Left lung (tissue), 10 donors: ENCODE measurements around the gene CCDC117. TPM values are rescaled to one million over a fixed set of nuclear protein-coding genes. Genes with fewer than 3 reads are reported as not detected.
A peak's percentile ranks its signal among the peaks of the same experiment; 100 is the strongest.
"Not testable (repeated sequence)": the region's sequence is repeated elsewhere in the genome, so short reads cannot be mapped to it uniquely, and the experiment has no call there.

ENCODE experiments used
- ATAC-seq: fragments of 200-7000 bp; cut with Tn5 transposase; one replicate; pipeline ENCODE4 v1.9.1; 2020; ENCODE audit warnings: moderate library complexity
- DNase-seq, 4 donors: peaks; one replicate each; pipeline ENCODE4 v3.0.0-alpha.2; 2013 to 2020
- H3K27ac ChIP-seq, 2 donors: fragments of 200-600 bp; sonication (generic) in 1 of 2; one replicate each; pipeline versions ENCODE4 v1.5.0 to v1.8.0; 2020 to 2021
- H3K27me3 ChIP-seq, 2 donors: fragments of 200-600 bp; sonication (generic) in 1 of 2; one replicate each; pipeline versions ENCODE4 v1.5.0 to v1.8.0; 2020 to 2021
- H3K36me3 ChIP-seq, 2 donors: fragments of 200-600 bp; sonication (generic) in 1 of 2; one replicate each; pipeline versions ENCODE4 v1.5.0 to v1.8.0; 2020 to 2021
- H3K4me1 ChIP-seq, 2 donors: fragments of 200-600 bp; one replicate each; pipeline ENCODE4 v1.8.0; 2021
- H3K4me3 ChIP-seq, 2 donors: fragments of 200-600 bp; sonication (generic) in 1 of 2; one replicate each; pipeline versions ENCODE4 v1.5.0 to v1.8.0; 2020 to 2021; ENCODE audit warnings: mild to moderate bottlenecking in 1 of 2
- H3K9me3 ChIP-seq, 2 donors: fragments of 200-600 bp; sonication (generic) in 1 of 2; one replicate each; pipeline versions ENCODE4 v1.5.0 to v1.8.0; 2020 to 2021
- intact Hi-C, 2 donors: fragments of 100-400 bp; cut with DNase I; formaldehyde crosslinking; loops; one replicate each; pipeline versions ENCODE4 v1.11.2 to v1.14.2; 2022
- polyA plus RNA-seq, 6 donors: library from polyadenylated mRNA; unstranded; fragments of 120-200 nt; gene quantifications; one replicate each; pipeline ENCODE4 v1.2.1, GENCODE V29; 2013; ENCODE audit not compliant: insufficient read length in 6 of 6
- total RNA-seq, 2 donors: library from RNA; stranded (reverse); fragmentation: NEBNext Ultra II Directional; extraction: Animal tissue kit (Norgen Biotek cat#: 25700); gene quantifications; one replicate each; pipeline ENCODE4 v1.2.1, GENCODE V29; 2021
- TF ChIP-seq, protein P1 (sequence below), 2 donors: fragments of 200-600 bp; sonication (generic) in 1 of 2; IDR thresholded peaks; one replicate each; pipeline versions ENCODE4 v1.5.0 to v1.8.0; 2021; ENCODE audit warnings: antibody characterized with exemption in 2 of 2
- donor health status: DM: no; HTN: yes; CAD: no.
- donor health status: DM: no; HTN: no; CAD: no.

Gene CCDC117
- total and polyA plus RNA-seq, 8 donors: 23.5 to 45.6 (median 34.4) TPM

DNA sequence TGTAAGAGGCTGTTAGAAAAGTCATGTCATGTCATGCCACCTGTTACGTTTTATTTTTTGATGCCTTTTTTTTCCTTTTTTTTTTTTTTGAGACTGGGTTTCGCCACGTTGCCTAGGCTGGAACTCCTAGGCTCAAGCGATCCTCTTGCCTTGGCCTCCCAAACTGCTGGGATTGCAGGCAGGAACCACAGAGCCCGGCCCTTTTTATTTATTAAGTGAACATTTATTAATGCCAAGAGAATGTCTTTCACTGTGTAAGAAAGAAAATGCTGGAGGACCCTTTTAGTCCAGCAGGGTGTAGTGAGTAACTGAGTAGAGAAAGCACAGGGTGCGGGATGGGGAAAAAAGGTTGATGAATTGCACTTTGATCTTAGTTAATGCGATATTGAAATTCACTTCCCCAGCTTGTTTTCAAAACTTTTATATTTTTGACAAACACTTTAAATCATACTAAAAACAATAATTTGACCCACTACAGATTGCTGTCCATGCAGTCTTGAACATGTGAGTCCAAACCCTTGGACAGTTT, 30.2 kb downstream of the CCDC117 start:
- intact Hi-C loops: no loop called here
- no peaks in the 10 kb centered on the region for H3K27me3 ChIP-seq
- ATAC-seq (no peak), DNase-seq (no peak)
- H3K36me3 ChIP-seq: peaks cover 0 to 13% of the 10 kb centered on the region in 2 donors
- H3K27ac ChIP-seq: peak overlapping the region; percentile 99
- peaks cover 17 to 49% of the 10 kb centered on the region in 2 donors for H3K4me1 ChIP-seq
- TF ChIP-seq, protein P1, sequence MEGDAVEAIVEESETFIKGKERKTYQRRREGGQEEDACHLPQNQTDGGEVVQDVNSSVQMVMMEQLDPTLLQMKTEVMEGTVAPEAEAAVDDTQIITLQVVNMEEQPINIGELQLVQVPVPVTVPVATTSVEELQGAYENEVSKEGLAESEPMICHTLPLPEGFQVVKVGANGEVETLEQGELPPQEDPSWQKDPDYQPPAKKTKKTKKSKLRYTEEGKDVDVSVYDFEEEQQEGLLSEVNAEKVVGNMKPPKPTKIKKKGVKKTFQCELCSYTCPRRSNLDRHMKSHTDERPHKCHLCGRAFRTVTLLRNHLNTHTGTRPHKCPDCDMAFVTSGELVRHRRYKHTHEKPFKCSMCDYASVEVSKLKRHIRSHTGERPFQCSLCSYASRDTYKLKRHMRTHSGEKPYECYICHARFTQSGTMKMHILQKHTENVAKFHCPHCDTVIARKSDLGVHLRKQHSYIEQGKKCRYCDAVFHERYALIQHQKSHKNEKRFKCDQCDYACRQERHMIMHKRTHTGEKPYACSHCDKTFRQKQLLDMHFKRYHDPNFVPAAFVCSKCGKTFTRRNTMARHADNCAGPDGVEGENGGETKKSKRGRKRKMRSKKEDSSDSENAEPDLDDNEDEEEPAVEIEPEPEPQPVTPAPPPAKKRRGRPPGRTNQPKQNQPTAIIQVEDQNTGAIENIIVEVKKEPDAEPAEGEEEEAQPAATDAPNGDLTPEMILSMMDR (IDR thresholded peaks at IDR 0.05): no peak
- H3K4me3 ChIP-seq: peak overlapping the region in 1 of 2 donors; percentile 92
- no peaks in the 10 kb centered on the region for H3K9me3 ChIP-seq

DNA sequence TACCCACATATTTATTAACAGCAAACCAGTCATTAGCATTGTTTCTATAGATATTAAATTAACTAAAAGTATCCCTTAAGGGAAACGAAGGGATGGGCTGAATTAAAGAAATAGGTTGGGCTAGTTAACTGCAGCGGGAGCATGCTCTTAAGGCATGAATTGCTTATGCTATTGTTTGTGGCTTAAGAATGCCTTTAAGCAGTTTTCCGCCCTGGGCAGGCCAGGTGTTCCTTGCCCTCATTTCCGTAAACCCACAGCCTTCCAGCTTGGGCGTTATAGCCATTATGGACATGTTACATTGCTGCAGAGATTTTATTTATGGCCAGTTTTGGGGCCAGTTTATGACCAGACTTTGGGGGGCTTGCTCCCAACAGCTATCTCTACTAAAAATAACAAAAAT, 32.9 kb downstream of the CCDC117 start:
- H3K27ac ChIP-seq, H3K4me3 ChIP-seq, H3K36me3 ChIP-seq, H3K9me3 ChIP-seq, intact Hi-C loops, ATAC-seq, DNase-seq, H3K27me3 ChIP-seq: not testable (repeated sequence)
- H3K4me1 ChIP-seq: peaks cover 9 to 63% of the 10 kb centered on the region in 2 donors

DNA sequence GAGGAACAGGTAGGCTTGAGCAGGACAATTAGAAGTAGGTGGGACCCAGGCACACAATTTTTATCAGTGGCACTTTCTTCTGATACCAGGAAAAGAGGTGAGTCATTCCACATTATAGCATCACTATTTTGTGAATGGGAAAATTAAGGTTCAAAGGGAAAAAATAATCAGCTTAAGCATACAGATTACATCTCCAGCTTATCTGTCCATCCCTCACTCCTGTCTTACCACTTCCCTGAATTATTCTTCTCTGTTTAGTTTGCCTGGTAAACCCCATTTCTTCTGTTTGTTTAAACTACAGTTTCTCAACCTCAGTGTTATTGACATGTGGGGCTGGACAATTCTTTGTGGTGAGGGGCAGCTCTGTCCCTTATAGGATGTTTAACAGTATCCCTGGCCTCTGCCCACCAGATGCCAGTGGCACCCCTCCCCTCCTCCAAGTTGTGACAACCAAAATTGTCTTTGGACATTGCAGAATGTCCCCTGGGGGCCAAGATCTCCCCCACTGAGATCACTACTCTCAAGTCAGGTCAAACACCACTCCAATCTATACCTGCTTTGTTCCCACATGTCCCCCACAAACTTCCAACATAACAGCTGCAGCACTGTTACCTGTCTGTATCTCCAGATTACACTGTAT, 36.3 kb downstream of the CCDC117 start:
- peak overlapping the region in 1 of 2 donors; percentile 87 for H3K27ac ChIP-seq
- intact Hi-C loops: no loop called here
- H3K27me3 ChIP-seq: no peaks in the 10 kb centered on the region
- H3K36me3 ChIP-seq: no peaks in the 10 kb centered on the region
- H3K4me3 ChIP-seq: no peak overlapping the region
- peaks cover 32 to 69% of the 10 kb centered on the region in 2 donors for H3K4me1 ChIP-seq
- TF ChIP-seq, protein P1 (IDR thresholded peaks at IDR 0.05): no peak
- no peaks in the 10 kb centered on the region for H3K9me3 ChIP-seq
- ATAC-seq (no peak), DNase-seq (no peak)

DNA sequence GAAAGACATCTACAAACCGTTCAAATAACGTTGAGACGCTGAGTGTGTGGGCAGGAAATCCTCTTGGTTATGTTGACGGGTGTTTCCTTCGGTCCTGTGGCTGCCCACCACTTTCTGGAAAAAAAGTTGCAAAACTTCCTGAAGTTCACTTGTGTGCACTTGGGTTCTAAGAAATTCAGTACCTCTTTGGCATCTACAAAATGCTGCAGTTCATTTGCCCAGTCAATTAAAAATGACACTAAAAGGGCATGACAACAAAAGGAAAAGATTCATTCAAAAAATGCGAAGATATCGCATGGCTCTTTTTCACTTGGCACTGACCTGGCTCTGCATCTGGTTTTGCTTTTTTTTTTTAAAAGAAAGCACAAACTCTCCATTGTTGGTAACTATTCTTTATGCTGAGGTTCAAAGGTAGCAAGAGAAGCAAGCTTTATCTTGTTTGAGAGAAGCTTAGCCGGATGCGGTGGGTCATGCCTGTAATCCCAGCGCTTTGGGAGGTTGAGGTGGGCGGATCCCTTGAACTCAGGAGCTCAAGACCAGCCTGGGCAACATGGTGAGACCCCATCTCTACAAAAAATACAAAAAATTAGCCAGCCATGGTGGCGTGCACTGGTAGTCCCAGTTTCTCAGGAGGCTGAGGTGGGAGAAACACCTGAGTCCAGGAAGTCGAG, 38.5 kb downstream of the CCDC117 start:
- H3K4me3 ChIP-seq: peak overlapping the region in 1 of 2 donors; percentile 5

DNA sequence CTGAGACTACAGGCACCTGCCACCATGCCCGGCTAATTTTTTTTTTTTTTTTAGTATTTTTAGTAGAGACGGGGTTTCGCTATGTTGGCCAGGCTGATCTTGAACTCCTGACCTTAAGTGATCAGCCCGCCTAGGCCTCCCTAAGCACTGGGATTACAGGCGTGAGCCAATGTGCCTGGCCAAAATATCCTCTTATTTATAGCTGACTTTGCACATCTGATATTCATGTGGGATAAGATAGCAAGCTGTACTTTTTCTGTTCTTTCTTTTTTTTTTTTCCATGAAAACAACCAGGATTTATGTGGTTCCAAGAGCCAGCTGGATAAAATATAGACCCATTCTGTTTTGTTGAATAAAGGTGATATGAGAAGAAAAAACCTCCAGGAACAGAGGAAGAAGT, 40.0 kb downstream of the CCDC117 start:
- DNase-seq: no peak
- Histone ChIP-seq H3K27ac (peak overlapping the region; percentile 78 to 87), H3K27me3 (no peaks in the 10 kb centered on the region), H3K9me3 (no peaks in the 10 kb centered on the region), H3K4me3 (no peak overlapping the region), H3K4me1 (peaks cover 41 to 84% of the 10 kb centered on the region in 2 donors), H3K36me3 (no peaks in the 10 kb centered on the region)
- TF ChIP-seq, protein P1 (IDR thresholded peaks at IDR 0.05): no peak
- intact Hi-C loops: no loop called here
- no peak for ATAC-seq

More for the DNA sequence above, 38.5 kb downstream of the CCDC117 start:
- peaks cover 41 to 89% of the 10 kb centered on the region in 2 donors for H3K4me1 ChIP-seq
- no peaks in the 10 kb centered on the region for H3K9me3 ChIP-seq
- DNase-seq (no peak), ATAC-seq (peak; percentile 14)
- intact Hi-C loops: no loop called here
- peak overlapping the region; percentile 77 to 87 for H3K27ac ChIP-seq
- TF ChIP-seq, protein P1 (IDR thresholded peaks at IDR 0.05): no peak
- no peaks in the 10 kb centered on the region for H3K27me3 ChIP-seq
- H3K36me3 ChIP-seq: no peaks in the 10 kb centered on the region
